Right forelimb (tissue), 1 donor: Measurements from ENCODE around the gene LAIR1.
"Not testable (repeated sequence)": the region's sequence is repeated elsewhere in the genome, so short reads cannot be mapped to it uniquely, and the experiment has no call there.

ENCODE experiments used
- DNase-seq: peaks from one replicate; pipeline ENCODE4 v3.0.0-alpha.2; 2018

LAIR1 gene

GRCh38 chr19:54375181-54375938 is 10.6 kb upstream of the LAIR1 start:
- DNase-seq = not testable (repeated sequence)

DNA sequence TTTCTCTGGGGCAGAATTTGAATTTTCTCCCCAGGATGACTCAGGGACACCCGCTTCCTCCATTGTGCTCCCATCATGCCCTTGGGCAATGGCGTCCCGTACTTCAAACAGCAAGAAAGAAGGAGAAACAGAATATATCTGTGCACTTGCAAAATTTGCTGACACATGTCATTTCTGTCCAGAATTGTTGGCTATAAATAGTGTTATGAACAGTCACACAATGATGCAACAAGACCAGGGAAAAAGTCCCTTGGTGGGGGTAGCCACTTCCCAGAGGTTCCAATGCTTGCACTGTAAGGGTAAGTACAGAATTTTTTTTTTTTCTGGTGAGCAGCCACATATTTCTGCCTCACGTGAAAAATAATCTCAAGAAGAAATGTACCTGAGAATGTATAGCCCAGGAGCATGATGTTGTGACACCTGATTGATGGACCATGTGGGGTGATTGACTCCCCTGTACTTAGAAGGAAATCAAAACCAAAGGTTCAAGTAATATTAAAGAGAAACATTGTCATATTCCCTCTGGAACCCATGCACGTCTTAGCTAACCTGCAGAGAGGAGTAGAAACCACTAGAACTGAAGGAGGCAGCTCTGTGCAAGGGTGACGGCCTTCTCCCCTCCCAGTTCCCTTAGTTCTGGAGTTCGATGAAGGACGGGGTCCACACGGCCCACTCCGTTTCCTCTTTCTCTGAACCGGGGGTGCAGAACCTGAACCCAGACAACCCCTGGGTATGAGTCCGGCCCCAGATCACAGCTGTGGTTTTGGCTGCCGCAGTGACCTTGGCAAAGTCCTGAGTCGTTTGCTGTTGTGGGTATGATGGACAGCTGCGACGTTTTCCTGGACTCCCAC is 9.3 kb upstream of the LAIR1 start:
- no peak for DNase-seq

GRCh38 chr19:54371453-54371852 is 6.7 kb upstream of the LAIR1 start:
- DNase-seq = not testable (repeated sequence)

GRCh38 chr19:54370434-54370796 is 5.7 kb upstream of the LAIR1 start:
- not testable (repeated sequence) for DNase-seq

DNA sequence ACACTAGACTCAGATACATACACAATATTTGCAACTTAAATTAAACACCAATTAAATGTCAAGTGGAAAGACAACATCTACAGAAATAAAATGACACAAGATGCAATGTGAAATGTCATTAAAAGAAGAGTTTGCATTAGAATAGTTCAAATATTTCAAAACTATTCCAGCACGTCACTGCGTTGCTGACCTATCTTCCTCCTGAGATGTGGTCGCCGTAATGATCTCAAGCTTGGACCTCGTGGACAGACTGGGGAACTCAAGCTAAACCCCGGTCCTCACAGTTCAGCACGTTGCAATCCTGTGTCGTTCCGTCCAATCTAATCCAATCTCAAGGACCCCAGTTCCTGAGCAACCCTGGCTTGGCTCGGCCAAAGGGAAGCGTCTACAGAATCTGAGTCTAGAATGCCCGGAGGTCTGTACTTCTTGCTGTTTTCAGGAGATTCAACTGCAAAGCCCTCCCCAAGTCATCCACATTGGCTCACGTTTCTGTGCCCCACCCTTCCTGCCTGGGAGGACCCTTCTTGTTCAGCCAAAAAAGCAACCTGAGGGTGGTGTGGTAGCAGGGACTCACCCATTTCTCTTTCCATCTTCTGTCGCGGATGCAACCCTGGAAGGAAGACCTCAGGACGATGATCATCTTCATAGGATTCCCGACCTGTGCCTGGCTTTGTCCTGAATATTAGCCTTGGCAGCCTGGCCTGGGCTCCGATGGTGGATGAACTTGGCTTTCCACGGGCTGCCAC is 5.1 kb upstream of the LAIR1 start:
- DNase-seq = not testable (repeated sequence)

DNA sequence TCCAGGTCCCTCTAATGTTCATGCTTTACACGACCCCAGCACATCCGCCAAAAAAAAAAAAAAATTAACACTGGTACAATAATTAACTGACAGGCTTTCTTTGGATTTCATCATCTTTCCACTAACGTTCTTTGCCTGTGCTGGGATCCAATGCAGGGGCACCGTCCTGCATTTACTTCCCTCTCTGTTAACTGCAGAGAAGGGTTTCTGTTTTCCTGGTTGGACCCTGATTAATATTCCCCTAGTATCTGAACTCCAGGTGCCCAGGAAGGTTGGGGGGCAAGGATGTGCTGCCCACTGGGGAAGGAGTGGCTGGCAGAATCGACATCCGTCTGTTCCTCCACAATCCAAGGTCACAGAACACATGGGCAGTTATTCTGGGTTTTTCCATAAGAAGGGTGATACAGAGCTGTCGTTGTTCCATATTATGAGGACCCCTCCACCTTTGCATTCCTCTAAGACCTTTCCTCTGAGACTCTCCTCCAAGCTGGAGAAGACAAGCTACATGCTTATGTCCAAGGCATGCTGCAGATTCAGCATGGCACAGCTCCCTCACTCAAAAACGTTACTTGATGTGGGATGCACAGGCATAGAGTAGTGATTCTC is 4.5 kb upstream of the LAIR1 start:
- no peak for DNase-seq

- no peak for DNase-seq
Measured at GRCh38 chr19:54366811-54367210, 2.1 kb upstream of the LAIR1 start.

DNA sequence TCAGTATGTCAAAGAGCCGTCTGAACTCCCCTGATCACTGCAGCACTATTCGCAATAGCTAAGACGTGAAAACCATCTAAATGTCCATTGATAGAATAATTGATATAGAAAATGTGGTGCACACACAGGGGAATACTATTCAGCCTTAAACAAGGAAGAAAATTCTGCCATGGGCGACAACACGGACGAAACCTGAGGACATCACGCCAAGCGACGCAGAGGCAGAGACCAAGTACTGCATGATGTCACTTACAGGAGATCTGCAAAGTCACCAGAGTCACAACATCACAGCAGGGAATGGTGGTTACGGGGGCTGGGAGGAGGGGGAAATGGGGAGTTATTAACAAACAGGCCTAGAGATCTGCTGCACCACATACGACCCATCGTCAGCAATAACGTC is 1.1 kb upstream of the LAIR1 start:
- DNase-seq = not testable (repeated sequence)

GRCh38 chr19:54361680-54362422 is 2.9 kb downstream of the LAIR1 start:
- DNase-seq = not testable (repeated sequence)

- DNase-seq = not testable (repeated sequence)
Measured at GRCh38 chr19:54359149-54359820, 5.4 kb downstream of the LAIR1 start.

DNA sequence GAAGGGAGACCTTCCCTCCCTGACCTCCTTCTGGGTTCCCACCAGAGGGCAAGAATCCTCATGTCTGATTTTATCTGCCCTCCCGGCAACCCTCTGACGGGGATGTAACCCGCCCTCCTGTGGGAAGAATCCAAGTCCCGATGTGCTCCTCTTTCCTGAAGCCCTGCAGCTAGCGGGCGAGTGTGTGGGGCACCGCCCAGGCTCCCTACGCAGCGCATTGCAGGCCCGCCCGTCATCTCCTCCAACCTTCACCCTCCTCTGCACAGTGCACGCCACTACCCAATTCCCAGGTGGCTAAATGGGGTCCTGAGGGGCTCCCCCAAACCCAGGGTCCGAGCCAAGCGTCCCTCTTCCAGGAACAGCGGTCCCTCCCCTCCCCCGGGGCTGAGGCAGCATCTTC is 7.3 kb downstream of the LAIR1 start:
- DNase-seq = no peak

- DNase-seq = no peak
Measured at GRCh38 chr19:54356444-54357056, 8.2 kb downstream of the LAIR1 start.

DNA sequence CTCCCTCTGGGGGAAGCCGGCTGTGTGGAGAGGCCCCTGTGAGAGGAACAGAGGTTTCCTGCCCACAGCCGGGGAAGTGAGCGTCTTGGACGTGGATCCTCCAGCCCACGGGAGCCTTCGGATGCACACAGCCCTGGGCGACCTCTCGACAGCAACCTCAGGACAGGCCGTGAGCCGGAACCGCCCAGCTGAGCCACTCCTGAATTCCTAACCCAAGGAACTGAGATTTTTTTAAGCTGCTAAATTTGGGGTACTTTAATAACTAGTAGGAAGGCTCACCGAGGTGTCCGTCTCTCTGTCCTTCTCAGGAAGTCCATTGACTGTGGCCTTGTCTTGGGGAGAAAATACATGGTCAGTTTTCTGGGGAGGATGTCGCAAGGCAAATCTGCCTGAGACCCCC is 9.1 kb downstream of the LAIR1 start:
- no peak for DNase-seq

DNA sequence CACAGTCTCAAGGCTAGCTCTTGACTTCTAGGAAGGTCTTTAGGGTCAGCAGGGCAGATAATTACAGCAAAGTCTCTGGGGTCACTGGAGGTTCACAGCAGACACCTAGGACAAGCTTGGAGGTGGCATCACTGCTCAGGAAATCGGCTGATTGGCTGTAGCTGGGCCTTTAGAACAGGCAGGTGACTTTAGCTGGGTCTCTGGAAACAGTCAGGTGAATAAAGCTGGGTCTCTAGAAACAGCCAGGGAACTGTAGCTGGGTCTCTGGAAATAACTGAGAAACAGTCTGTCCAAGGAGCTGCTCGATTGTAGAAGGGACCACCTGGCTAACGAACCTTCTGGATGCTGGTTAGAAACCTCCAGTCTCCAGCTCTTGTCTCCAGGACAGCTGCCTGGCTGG is 10.0 kb downstream of the LAIR1 start:
- no peak for DNase-seq

DNA sequence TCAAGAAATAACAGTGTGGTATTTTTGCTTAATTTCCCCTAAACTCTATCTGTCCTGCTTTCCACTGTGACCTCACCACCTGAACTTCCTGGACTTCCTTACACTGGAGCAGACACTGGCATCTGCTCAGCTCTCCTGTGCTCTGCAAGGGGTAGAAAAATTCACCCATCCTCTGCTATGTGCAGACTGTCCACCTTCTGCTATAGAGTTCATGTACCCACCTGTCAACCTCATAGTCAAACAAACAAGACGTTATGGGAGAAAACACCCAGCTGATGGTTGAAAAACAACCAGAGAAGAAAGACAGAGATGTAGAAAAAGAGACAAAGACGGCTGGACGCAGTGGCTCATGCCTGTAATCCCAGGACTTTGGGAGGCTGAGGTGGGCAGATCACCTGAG is 12.2 kb downstream of the LAIR1 start:
- no peak for DNase-seq

DNA sequence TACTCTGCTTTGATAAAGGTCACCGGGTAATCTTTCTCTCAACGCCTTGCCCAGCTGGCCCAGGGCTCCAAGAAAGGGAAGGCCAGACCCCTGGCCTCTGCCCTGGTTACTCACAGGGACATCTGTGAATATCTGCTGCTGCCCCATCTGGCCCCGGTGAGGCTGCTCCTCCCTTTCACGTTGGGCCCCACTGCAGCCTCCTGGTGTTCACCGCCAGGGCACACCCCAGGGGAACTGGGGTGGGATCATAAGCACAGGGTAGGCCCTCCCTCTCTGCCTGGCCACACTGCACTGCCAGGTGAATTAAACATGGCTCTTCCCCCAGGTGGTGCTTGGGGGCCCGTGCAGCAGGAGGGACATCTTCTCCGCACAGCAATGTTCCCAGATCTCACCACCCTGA is 12.7 kb downstream of the LAIR1 start:
- no peak for DNase-seq

DNA sequence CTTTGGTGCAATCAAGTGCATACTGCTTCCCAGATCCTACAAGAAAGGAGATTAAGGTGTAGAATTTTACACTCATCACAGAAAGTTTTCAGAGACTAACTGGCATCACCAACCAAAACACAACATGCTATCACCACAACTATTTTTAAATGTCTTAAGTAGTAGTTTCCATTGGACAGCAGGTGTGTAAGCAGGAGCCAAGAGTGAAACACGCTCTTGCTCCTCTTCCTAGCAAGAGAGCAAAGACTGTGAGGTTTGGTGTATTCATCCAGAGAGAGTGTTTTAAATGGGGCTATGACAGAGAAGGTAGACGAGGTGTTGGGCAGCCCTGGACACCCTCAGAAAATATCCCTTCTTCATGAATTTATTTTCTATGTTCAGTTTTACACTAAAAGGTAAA is 13.3 kb downstream of the LAIR1 start:
- no peak for DNase-seq

- no peak for DNase-seq
Measured at GRCh38 chr19:54345938-54346386, 18.8 kb downstream of the LAIR1 start.

DNA sequence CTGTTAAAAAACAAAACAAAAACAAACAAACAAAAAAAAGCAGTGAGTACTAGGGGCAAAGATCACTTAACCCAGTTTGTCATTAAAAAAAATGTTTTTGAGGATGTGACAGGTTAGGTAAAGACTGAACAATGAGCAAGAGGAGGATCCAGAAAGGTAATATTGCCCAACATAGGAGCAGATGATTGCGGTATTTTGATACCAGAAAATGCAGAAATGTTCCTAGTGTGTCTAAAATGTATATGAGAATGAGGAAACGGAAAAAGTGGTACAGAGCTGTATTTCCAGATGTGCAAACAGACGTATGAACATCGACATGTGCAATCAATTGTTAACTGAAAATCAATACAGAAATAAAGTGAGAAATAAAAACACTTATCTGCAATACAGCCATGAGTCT is 20.9 kb downstream of the LAIR1 start:
- DNase-seq = no peak

GRCh38 chr19:54341295-54341694 is 23.4 kb downstream of the LAIR1 start:
- no peak for DNase-seq
